ELR (cell line): Measurements from ENCODE around the gene ERN1.
"Not testable (repeated sequence)": the region's sequence is repeated elsewhere in the genome, so short reads cannot be mapped to it uniquely, and the experiment has no call there.

Experiments
- DNase-seq: peaks from one replicate; pipeline ENCODE4 v3.0.0-alpha.2; 2015; ENCODE audit warnings: low read depth

Gene ERN1

GRCh38 chr17:64025732-64026294, 104.1 kb downstream of the ERN1 start:
- peak; percentile 88 for DNase-seq

- peak; percentile 55 for DNase-seq
Measured at GRCh38 chr17:64024781-64025731, 104.9 kb downstream of the ERN1 start.

- DNase-seq, result no peak
Measured at GRCh38 chr17:64024215-64024654, 105.7 kb downstream of the ERN1 start.

GRCh38 chr17:64022611-64023063, 107.3 kb downstream of the ERN1 start:
- no peak for DNase-seq

GRCh38 chr17:64020056-64020766, 109.7 kb downstream of the ERN1 start, which contains the start of gene ICAM2:
ICAM2 (minus strand) TSS chr17:64020633; CDS start chr17:64006691, 13,942 bp downstream.
- DNase-seq, result peak; percentile 33

GRCh38 chr17:64019551-64019961, 110.4 kb downstream of the ERN1 start:
- not testable (repeated sequence) for DNase-seq

GRCh38 chr17:64017381-64017980, 112.5 kb downstream of the ERN1 start:
- DNase-seq, result peak; percentile 38

- DNase-seq, result no peak
Measured at GRCh38 chr17:64016974-64017373, 113.0 kb downstream of the ERN1 start.

GRCh38 chr17:64016231-64016784, 113.6 kb downstream of the ERN1 start:
- no peak for DNase-seq

GRCh38 chr17:64015447-64015846, 114.5 kb downstream of the ERN1 start:
- DNase-seq, result no peak

GRCh38 chr17:64009571-64010402, 120.2 kb downstream of the ERN1 start:
- DNase-seq, result peak; percentile 75

- DNase-seq, result no peak
Measured at GRCh38 chr17:64008830-64009229, 121.1 kb downstream of the ERN1 start.

- DNase-seq, result no peak
Measured at GRCh38 chr17:64008346-64008745, 121.6 kb downstream of the ERN1 start.

- no peak for DNase-seq
Measured at GRCh38 chr17:64007838-64008282, 122.1 kb downstream of the ERN1 start.

- not testable (repeated sequence) for DNase-seq
Measured at GRCh38 chr17:64007089-64007837, 122.7 kb downstream of the ERN1 start.

GRCh38 chr17:64006361-64007088, 123.4 kb downstream of the ERN1 start:
- no peak for DNase-seq

GRCh38 chr17:64005734-64006167, 124.2 kb downstream of the ERN1 start:
- no peak for DNase-seq

- DNase-seq, result no peak
Measured at GRCh38 chr17:64004903-64005733, 124.8 kb downstream of the ERN1 start.
